Astrocyte (in vitro differentiated cells and primary cell): Measurements from ENCODE around the gene ATP2C2. TPM values are rescaled to one million over a fixed set of nuclear protein-coding genes. Genes with fewer than 3 reads are reported as not detected.

Experiments
- DNase-seq: peaks from one replicate; pipeline ENCODE4 v3.0.0-alpha.2; 2010; ENCODE audit warnings: low read depth
- FAIRE-seq: peaks from 2 replicates; lab custom pipeline; 2011; peaks lifted over from hg19 to GRCh38; lab: Jason Lieb, UNC
- H2AFZ ChIP-seq: 2 replicates; pipeline ENCODE4 v1.6.0; 2012; ENCODE audit warnings: low read depth, low read length, inconsistent platforms
- H3K27ac ChIP-seq: 2 replicates; pipeline ENCODE4 v1.5.1; 2011; ENCODE audit warnings: low read depth, low read length, inconsistent platforms
- H3K27me3 ChIP-seq: 2 replicates; pipeline ENCODE4 v1.6.0; 2011; ENCODE audit warnings: low read length, inconsistent platforms; ENCODE audit not compliant: insufficient read depth
- H3K36me3 ChIP-seq: 2 replicates; pipeline ENCODE4 v1.5.1; 2011; ENCODE audit warnings: low read length, inconsistent platforms; ENCODE audit not compliant: insufficient read depth
- H3K4me1 ChIP-seq: 2 replicates; pipeline ENCODE4 v1.5.1; 2011; ENCODE audit warnings: low read length, inconsistent platforms; ENCODE audit not compliant: insufficient read depth
- H3K4me2 ChIP-seq: 2 replicates; pipeline ENCODE4 v1.6.0; 2012; ENCODE audit warnings: low read length, inconsistent platforms
- H3K4me3 ChIP-seq: 2 replicates; pipeline ENCODE4 v1.5.1; 2011; ENCODE audit warnings: low read depth, mild to moderate bottlenecking, low read length, inconsistent platforms; ENCODE audit not compliant: insufficient read depth
- H3K79me2 ChIP-seq: 2 replicates; pipeline ENCODE4 v1.6.0; 2012; ENCODE audit warnings: mild to moderate bottlenecking, low read length, inconsistent platforms; ENCODE audit not compliant: insufficient read depth
- H3K9ac ChIP-seq: 2 replicates; pipeline ENCODE4 v1.6.0; 2012; ENCODE audit warnings: mild to moderate bottlenecking, low read length, inconsistent platforms
- H3K9me3 ChIP-seq: 2 replicates; pipeline ENCODE4 v1.5.1; 2012; ENCODE audit warnings: low read depth, mild to moderate bottlenecking, low read length, inconsistent platforms; ENCODE audit not compliant: insufficient read depth
- H4K20me1 ChIP-seq: 2 replicates; pipeline ENCODE4 v1.6.0; 2012; ENCODE audit warnings: low read length, inconsistent platforms; ENCODE audit not compliant: insufficient read depth
- H3K27ac Mint-ChIP-seq: one replicate; pipeline ENCODE4 v1.8.0; 2021; ENCODE audit warnings: mild to moderate bottlenecking, mixed read lengths; ENCODE audit not compliant: unreplicated experiment
- H3K27me3 Mint-ChIP-seq: one replicate; pipeline ENCODE4 v1.8.0; 2021; ENCODE audit warnings: low read depth, mixed read lengths; ENCODE audit not compliant: unreplicated experiment
- H3K36me3 Mint-ChIP-seq: one replicate; pipeline ENCODE4 v1.8.0; 2021; ENCODE audit warnings: low read depth, mixed read lengths; ENCODE audit not compliant: unreplicated experiment
- H3K4me1 Mint-ChIP-seq: one replicate; pipeline ENCODE4 v1.8.0; 2021; ENCODE audit warnings: low read depth, mixed read lengths; ENCODE audit not compliant: unreplicated experiment
- H3K4me3 Mint-ChIP-seq: one replicate; pipeline ENCODE4 v1.8.0; 2021; ENCODE audit warnings: mild to moderate bottlenecking, moderate library complexity, mixed read lengths; ENCODE audit not compliant: unreplicated experiment
- H3K9me3 Mint-ChIP-seq: one replicate; pipeline ENCODE4 v1.8.0; 2021; ENCODE audit warnings: mild to moderate bottlenecking, mixed read lengths; ENCODE audit not compliant: unreplicated experiment
- EZH2 ChIP-seq: IDR thresholded peaks from 2 replicates; pipeline ENCODE4 v1.6.1; 2012; ENCODE audit warnings: mild to moderate bottlenecking, low read length, inconsistent platforms; ENCODE audit not compliant: insufficient read depth
- total RNA-seq: library from RNA; stranded (reverse); gene quantifications from 2 replicates; pipeline ENCODE4 v1.2.1, GENCODE V29; 2021
- TF ChIP-seq, protein P1 (sequence below): IDR thresholded peaks from 2 replicates; pipeline ENCODE4 v1.5.1; 2011; ENCODE audit warnings: low read depth, mild to moderate bottlenecking, inconsistent platforms, low read length, moderate library complexity; ENCODE audit not compliant: insufficient read depth

ATP2C2 gene
- total RNA-seq, 1 donor from 2014 or later = 0.41 TPM

DNA sequence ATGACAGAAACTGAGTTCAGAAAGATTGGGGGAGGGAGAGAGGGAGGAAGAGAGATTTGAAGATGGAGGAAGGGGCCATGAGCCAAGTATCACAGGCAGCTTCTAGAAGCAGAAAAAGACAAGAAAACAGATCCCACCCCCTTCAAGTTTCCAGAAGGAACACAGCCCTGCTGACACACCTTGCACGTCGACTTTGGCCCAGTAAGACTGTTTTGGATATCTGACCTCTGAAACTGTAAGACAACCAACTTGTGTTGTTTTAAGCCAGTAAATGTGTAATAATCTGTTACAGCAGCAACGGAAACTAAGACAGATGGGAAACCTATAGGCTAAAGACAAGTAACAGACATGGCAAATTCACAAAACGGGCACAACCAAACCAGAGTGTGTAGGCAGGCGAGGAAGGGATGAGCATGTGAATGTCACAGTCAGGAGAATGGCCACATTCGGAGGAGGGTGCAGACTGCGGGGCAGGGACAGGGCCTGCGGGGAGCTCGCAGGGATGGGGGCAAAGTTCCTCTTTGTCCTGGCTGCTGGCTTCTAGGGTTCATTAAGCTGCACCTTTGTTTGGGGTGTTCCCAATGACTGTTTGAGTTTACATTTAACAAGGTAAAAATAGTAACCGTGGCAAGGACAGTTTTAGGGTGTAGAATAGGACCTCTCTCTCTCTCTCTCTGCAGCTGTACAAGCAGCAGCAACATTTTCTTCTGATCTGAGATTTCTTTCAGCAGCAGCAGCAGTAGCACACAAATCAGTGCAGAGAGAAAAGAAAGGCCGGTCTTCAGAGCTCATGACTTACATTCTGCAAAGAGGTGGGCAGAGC lies 18.3 kb upstream of the ATP2C2 start:
- Mint-ChIP-seq H3K27me3 (peaks cover 36% of the 10 kb centered on the region), H3K9me3 (no peaks in the 10 kb centered on the region), H3K4me1 (no peaks in the 10 kb centered on the region), H3K36me3 (no peaks in the 10 kb centered on the region), H3K27ac (no peak overlapping the region), H3K4me3 (no peak overlapping the region)
- no peaks in the 10 kb centered on the region for H3K79me2 ChIP-seq
- H3K27ac ChIP-seq = no peak overlapping the region
- H3K4me2 ChIP-seq = no peak overlapping the region
- TF ChIP-seq, protein P1, sequence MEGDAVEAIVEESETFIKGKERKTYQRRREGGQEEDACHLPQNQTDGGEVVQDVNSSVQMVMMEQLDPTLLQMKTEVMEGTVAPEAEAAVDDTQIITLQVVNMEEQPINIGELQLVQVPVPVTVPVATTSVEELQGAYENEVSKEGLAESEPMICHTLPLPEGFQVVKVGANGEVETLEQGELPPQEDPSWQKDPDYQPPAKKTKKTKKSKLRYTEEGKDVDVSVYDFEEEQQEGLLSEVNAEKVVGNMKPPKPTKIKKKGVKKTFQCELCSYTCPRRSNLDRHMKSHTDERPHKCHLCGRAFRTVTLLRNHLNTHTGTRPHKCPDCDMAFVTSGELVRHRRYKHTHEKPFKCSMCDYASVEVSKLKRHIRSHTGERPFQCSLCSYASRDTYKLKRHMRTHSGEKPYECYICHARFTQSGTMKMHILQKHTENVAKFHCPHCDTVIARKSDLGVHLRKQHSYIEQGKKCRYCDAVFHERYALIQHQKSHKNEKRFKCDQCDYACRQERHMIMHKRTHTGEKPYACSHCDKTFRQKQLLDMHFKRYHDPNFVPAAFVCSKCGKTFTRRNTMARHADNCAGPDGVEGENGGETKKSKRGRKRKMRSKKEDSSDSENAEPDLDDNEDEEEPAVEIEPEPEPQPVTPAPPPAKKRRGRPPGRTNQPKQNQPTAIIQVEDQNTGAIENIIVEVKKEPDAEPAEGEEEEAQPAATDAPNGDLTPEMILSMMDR = no peak
- no peak for TF ChIP-seq EZH2
- H3K4me1 ChIP-seq = no peaks in the 10 kb centered on the region
- H3K4me3 ChIP-seq = no peak overlapping the region
- no peaks in the 10 kb centered on the region for H3K36me3 ChIP-seq
- no peaks in the 10 kb centered on the region for H4K20me1 ChIP-seq
- peaks cover 12% of the 10 kb centered on the region for H3K27me3 ChIP-seq
- no peak overlapping the region for H2AFZ ChIP-seq
- H3K9ac ChIP-seq = no peak overlapping the region
- FAIRE-seq = no peak
- no peaks in the 10 kb centered on the region for H3K9me3 ChIP-seq
- DNase-seq = no peak

DNA sequence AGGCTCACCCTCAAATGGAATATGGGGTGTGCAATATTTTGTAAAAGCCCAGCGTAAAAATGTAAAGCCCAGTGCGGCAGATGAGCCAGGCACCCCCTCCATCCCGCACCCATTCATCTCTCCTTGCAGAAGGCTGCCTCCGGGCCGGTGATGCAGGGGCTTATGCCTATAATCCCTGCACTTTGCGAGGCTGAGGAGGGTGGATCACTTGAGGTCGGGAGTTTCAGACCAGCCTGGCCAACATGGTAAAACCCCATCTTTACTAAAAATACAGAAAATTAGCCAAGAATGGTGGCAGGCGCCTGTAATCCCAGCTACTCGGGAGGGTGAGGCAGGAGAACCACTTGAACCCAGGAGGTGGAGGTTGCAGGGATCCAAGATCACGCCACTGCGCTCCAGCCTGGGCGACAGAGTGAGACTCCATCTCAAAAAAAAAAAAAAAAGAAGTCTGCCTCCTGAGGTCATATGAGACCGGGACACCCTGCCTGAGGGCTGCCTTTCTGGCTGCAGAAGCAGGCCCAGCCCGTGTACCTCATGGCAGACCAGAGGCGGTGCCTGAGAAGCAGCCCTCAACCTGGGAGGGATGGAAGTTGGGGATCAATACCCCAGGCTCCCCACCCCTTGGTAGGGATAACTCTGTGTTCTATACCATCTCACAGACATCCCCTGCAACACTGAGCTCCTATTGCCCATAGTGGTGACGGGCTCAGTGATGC lies 17.5 kb upstream of the ATP2C2 start:
- Mint-ChIP-seq H3K27me3 (peaks cover 31% of the 10 kb centered on the region), H3K4me3 (no peak overlapping the region), H3K9me3 (no peaks in the 10 kb centered on the region), H3K36me3 (no peaks in the 10 kb centered on the region), H3K27ac (no peak overlapping the region), H3K4me1 (no peaks in the 10 kb centered on the region)
- H3K4me2 ChIP-seq = no peak overlapping the region
- no peak overlapping the region for H2AFZ ChIP-seq
- TF ChIP-seq, protein P1 = no peak
- TF ChIP-seq EZH2 = no peak
- H3K9me3 ChIP-seq = no peaks in the 10 kb centered on the region
- no peaks in the 10 kb centered on the region for H4K20me1 ChIP-seq
- H3K27ac ChIP-seq = no peak overlapping the region
- no peaks in the 10 kb centered on the region for H3K36me3 ChIP-seq
- no peak overlapping the region for H3K9ac ChIP-seq
- no peaks in the 10 kb centered on the region for H3K79me2 ChIP-seq
- no peak for DNase-seq
- peaks cover 15% of the 10 kb centered on the region for H3K27me3 ChIP-seq
- no peaks in the 10 kb centered on the region for H3K4me1 ChIP-seq
- FAIRE-seq = no peak
- H3K4me3 ChIP-seq = no peak overlapping the region
